GM12801 (cell line): Measurements from ENCODE around the gene CEACAM7.

Source experiments
- CTCF ChIP-seq: IDR thresholded peaks from one replicate; pipeline ENCODE4 v1.5.1; 2011; ENCODE audit warnings: control low read depth; ENCODE audit not compliant: insufficient read length; ENCODE audit errors: extremely low read depth

The CEACAM7 gene

GRCh38 chr19:41688098-41688497 lies at the start of gene CEACAM7:
TSS of gene CEACAM7 (minus strand) at chr19:41688270. CDS start at chr19:41688165, 105 bp downstream.
- TF ChIP-seq CTCF = no peak

DNA sequence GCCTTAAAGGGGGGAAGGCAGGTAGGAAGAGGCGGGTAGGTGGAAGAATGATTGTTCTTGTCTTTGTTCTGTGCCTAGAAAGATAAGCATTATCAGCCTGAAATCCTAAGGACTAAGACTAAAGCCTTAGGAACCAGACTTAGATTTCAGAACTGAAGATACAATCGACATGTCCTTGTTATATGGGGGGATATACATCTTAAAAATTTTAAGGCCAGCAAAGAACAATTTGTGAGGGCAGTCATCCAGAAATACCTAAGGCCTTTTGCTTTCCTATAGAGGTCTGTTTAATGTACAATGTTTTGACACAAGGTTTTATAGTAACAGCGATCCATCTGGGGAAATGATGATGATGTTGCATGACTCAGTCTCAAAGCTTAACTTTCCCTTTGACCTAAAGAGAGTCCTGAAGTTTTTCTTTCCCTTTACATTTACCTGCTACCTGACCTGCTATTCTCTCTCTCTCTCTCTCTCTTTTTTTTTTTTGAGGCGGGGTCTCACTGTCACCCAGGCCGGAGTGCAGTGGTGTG lies 47.1 kb upstream of the CEACAM7 start:
- no peak for TF ChIP-seq CTCF

DNA sequence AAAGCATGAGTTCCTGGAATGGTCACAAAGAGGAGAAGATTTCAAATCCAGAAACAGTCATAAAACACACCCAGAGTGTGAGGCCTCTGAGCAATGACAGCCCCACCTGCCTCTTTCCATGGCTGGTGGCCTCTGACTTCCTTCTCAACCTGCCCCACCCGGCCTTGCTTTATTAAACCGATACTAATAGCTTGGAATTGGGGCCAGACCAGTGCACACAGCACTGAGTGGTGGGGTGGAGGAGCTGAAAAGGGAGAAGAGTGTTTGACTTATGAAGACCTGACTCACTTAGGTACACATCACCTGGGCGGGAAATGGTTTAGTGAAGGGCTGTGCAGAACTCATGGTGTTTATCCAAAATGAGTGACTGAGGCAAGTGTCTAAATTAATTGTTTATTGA lies 46.5 kb upstream of the CEACAM7 start:
- TF ChIP-seq CTCF = no peak

GRCh38 chr19:41734156-41734555 lies 46.1 kb upstream of the CEACAM7 start:
- no peak for TF ChIP-seq CTCF

GRCh38 chr19:41726493-41726892 lies 38.4 kb upstream of the CEACAM7 start:
- no peak for TF ChIP-seq CTCF

DNA sequence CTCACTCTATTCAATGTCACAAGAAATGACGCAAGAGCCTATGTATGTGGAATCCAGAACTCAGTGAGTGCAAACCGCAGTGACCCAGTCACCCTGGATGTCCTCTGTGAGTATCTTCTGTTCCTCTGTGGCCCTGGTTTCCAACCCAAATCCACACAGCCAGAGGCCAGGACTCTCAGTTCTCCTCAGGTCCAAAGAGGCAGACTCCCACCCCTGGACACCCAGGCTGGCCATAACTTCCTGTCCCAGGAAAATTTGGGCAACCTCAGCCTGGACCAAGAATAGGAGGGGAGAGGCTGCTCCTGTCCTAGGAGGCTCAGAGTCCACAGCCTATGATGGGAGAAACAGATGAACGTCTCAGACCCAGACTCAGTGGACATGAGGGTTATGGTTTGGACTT lies 32.0 kb upstream of the CEACAM7 start:
- TF ChIP-seq CTCF = no peak

GRCh38 chr19:41718761-41719160 lies 30.7 kb upstream of the CEACAM7 start:
- TF ChIP-seq CTCF = no peak

- TF ChIP-seq CTCF = no peak
Observed at GRCh38 chr19:41714598-41714997, 26.5 kb upstream of the CEACAM7 start.
